Nephron progenitor cell (in vitro differentiated cells): ENCODE results near the gene HOXC6.
A peak's percentile ranks its signal among the peaks of the same experiment; 100 is the strongest.

Source experiments
- DNase-seq: peaks from one replicate; pipeline ENCODE4 v3.0.0; 2021
- H3K27ac Mint-ChIP-seq: 2 replicates; pipeline ENCODE4 v1.8.0; 2021; ENCODE audit warnings: mild to moderate bottlenecking, moderate library complexity, mixed read lengths
- H3K27me3 Mint-ChIP-seq: 2 replicates; pipeline ENCODE4 v1.8.0; 2021; ENCODE audit warnings: mild to moderate bottlenecking, low read depth, mixed read lengths; ENCODE audit not compliant: poor library complexity
- H3K36me3 Mint-ChIP-seq: 2 replicates; pipeline ENCODE4 v1.8.0; 2021; ENCODE audit warnings: low read depth, mixed read lengths
- H3K4me1 Mint-ChIP-seq: 2 replicates; pipeline ENCODE4 v1.8.0; 2021; ENCODE audit warnings: mixed read lengths
- H3K4me3 Mint-ChIP-seq: 2 replicates; pipeline ENCODE4 v1.8.0; 2021; ENCODE audit warnings: mild to moderate bottlenecking, moderate library complexity, mixed read lengths
- H3K9me3 Mint-ChIP-seq: 2 replicates; pipeline ENCODE4 v1.8.0; 2021; ENCODE audit warnings: mild to moderate bottlenecking, moderate library complexity, mixed read lengths
- TF ChIP-seq, protein P1 (sequence below): fragments of 200-600 bp; sonication (generic); IDR thresholded peaks from 2 replicates; pipeline ENCODE4 v1.5.0; 2021; ENCODE audit warnings: antibody characterized with exemption

The HOXC6 gene

DNA sequence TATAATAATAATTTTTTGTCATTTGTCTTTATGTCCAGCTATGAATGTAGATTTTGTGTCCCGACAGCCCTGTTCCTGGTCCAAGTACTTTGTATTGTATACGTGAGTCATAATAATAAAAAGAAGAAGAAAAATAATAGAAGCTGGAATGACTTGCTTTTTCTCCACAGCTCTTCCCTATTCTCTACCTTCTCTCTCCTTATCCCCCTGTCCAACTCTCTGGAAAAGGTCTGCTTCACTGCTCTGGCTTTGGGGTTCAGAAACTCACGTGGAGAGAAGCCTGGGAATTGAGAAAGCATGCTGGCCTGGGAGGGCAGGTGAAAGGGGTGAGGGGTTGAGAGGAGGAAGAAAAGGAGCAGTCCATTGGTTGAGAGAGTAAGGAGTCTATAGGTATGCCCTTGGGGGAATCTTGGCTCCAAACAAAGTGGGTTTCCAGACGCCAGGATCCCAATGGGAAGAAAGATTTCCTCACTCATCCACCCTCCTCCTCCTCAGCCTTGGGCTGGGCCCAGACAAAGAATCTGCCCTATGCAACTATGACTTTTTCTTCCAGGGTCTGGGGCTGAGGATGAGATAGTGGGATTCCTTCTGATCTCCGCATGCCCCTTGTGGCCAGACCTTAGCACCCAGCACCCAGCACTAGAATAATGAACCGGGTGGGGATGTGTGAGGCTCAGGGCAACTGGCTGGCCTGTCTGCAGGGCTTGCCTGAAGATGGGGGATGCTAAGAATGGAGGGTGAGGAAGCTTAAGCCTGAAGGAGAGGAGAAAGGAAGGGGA lies 15.4 kb upstream of the HOXC6 start:
- Mint-ChIP-seq H3K4me1 (peaks cover 62% of the 10 kb centered on the region), H3K9me3 (no peaks in the 10 kb centered on the region), H3K27ac (peak overlapping the region; percentile 98), H3K36me3 (peaks cover 21% of the 10 kb centered on the region), H3K27me3 (peaks cover 6% of the 10 kb centered on the region), H3K4me3 (peak overlapping the region; percentile 91)
- DNase-seq: no peak
- TF ChIP-seq, protein P1, sequence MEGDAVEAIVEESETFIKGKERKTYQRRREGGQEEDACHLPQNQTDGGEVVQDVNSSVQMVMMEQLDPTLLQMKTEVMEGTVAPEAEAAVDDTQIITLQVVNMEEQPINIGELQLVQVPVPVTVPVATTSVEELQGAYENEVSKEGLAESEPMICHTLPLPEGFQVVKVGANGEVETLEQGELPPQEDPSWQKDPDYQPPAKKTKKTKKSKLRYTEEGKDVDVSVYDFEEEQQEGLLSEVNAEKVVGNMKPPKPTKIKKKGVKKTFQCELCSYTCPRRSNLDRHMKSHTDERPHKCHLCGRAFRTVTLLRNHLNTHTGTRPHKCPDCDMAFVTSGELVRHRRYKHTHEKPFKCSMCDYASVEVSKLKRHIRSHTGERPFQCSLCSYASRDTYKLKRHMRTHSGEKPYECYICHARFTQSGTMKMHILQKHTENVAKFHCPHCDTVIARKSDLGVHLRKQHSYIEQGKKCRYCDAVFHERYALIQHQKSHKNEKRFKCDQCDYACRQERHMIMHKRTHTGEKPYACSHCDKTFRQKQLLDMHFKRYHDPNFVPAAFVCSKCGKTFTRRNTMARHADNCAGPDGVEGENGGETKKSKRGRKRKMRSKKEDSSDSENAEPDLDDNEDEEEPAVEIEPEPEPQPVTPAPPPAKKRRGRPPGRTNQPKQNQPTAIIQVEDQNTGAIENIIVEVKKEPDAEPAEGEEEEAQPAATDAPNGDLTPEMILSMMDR: no peak

DNA sequence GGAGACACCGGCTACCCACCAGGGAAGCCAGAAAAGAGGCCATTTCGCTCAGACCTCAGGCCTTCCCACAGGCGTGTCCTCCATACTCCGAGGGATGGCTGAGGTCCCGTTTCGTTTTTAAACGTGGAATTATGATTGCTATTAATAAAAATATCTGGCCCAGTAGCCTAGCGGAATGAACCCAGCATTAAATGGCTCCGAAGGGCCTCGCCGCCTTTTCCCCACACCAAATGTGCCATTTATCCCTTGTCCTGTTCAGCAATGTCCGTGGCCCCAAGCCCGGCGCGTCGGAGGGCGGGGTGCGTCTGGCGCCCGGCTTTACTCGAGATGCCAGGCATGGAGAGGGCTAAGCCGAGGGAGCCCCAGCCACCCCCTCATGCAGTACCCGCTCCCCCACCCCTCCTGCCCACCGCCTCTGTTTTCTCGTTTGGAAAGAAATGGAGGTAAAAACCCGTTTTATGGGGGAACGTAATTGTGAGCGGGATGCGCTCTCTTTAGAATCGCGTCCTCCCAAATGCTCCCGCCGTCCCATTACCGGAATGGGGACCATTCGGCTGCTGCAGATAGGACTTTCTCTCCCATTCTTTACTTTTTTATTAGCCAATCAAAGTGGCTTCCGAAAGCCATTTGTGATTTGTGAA lies 13.7 kb upstream of the HOXC6 start:
- peaks cover 24% of the 10 kb centered on the region for H3K36me3 Mint-ChIP-seq
- peaks cover 56% of the 10 kb centered on the region for H3K4me1 Mint-ChIP-seq
- no peak for DNase-seq
- no peaks in the 10 kb centered on the region for H3K9me3 Mint-ChIP-seq
- TF ChIP-seq, protein P1: no peak
- H3K27me3 Mint-ChIP-seq: peaks cover 6% of the 10 kb centered on the region
- H3K27ac Mint-ChIP-seq: peak overlapping the region; percentile 97
- peak overlapping the region; percentile 91 for H3K4me3 Mint-ChIP-seq

DNA sequence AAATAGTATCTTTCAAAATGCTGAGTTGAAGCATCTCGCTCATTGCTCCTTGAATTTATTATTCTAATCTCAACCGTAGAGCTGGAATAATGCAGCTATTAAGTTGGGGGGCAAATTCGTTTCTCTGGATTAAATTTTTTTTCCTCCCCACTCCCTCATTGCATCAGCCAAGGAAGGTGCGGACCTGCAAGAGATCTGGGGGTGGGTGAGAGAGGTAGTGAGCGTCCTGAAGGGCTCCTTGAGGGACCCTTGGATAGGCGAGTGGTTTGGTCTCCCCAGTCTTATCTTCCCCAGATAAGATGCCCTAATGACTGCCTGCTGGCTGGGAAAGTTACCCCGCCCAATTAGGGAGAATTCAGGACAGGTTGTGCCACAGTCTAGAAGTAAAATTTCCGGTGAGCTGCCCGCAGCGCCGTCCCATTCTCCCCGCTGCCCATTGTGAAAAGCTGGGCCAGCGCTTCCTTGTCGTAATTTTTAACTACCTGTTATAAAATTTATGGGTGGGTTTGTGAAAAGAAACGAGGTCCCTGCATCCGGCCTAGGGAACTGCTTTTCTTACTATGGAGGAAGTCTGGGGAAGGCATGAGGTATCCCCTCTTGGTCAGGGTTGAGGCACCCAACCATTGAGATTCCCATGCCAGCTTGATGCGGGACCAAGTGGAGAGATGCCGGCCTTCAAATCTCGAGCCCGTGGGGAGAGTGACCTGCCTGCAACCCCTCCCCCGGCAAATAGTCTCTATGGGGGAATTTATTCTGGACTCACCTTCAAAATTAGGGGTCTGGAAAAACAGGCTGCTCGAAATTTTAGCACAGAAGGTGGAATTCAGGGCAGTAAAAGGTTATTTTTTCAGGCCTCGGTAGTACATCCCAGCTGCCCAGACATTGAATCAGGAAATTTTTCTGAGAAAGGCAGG lies 13.0 kb upstream of the HOXC6 start:
- peak overlapping the region; percentile 91 for H3K4me3 Mint-ChIP-seq
- H3K9me3 Mint-ChIP-seq: no peaks in the 10 kb centered on the region
- TF ChIP-seq, protein P1: no peak
- peaks cover 61% of the 10 kb centered on the region for H3K4me1 Mint-ChIP-seq
- peaks cover 24% of the 10 kb centered on the region for H3K36me3 Mint-ChIP-seq
- H3K27ac Mint-ChIP-seq: peak overlapping the region; percentile 97
- DNase-seq: no peak
- peaks cover 6% of the 10 kb centered on the region for H3K27me3 Mint-ChIP-seq

DNA sequence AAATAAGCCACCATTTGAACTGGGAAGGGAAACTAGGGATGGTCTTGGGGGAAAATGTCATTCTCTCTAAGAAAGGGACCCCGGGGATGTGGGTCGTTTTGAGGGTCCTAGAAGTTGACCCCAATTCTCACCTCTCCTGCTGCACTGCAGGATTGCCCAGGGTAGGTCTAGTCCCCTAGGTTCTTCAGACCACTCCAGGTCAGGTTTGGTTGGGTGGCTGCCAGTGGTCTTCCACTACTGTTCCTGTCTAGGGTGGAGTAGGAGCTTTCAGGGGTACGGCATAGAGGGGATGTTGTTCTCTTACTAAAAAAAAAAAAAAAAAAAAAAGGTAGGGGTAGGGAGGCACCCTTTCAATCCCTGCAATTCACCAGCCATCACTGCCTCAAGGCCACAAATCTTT lies 12.2 kb upstream of the HOXC6 start:
- TF ChIP-seq, protein P1: no peak
- DNase-seq: no peak
- peak overlapping the region; percentile 91 for H3K4me3 Mint-ChIP-seq
- no peaks in the 10 kb centered on the region for H3K9me3 Mint-ChIP-seq
- peaks cover 6% of the 10 kb centered on the region for H3K27me3 Mint-ChIP-seq
- H3K4me1 Mint-ChIP-seq: peaks cover 55% of the 10 kb centered on the region
- peak overlapping the region; percentile 97 for H3K27ac Mint-ChIP-seq
- peaks cover 24% of the 10 kb centered on the region for H3K36me3 Mint-ChIP-seq

DNA sequence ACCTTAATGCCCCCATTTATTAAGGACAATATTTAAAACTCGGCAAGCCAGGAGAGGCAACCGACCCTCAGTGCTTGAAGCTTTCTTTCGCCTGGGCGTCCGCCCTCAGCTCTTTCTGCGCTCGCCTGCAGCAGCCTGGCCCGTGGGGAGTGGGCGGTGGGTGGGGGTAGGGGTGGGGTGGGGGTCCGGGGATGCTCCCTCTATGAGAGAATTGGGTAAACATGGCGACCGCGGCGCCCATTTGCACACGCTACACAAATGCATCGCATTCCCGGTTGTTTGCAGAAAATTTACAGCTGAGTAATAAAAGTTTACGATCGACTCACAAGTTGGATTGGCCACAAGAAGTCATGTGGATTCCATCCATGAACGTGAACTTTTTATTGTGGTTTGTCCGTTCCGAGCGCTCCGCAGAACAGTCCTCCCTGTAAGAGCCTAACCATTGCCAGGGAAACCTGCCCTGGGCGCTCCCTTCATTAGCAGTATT lies 11.7 kb upstream of the HOXC6 start:
- Mint-ChIP-seq H3K4me3 (peak overlapping the region; percentile 91), H3K27me3 (peaks cover 8% of the 10 kb centered on the region), H3K4me1 (peaks cover 54% of the 10 kb centered on the region), H3K9me3 (no peaks in the 10 kb centered on the region), H3K36me3 (peaks cover 29% of the 10 kb centered on the region), H3K27ac (peak overlapping the region; percentile 97)
- peak; percentile 75 for DNase-seq
- TF ChIP-seq, protein P1: no peak
